ENCODE results near the gene GPA33.

GRCh38 chr1:167104256-167104633, 14.1 kb upstream of the GPA33 start:
- TF ChIP-seq CTCF (conservative IDR thresholded peaks at IDR 0.05) = no peak
- no peak for TF ChIP-seq EZH2 (IDR thresholded peaks at IDR 0.05; ENCODE audit: low read depth)
